Tibial artery (tissue), 4 donors: ENCODE measurements around the gene CRY2.

Experiments used
- DNase-seq, 2 donors: peaks; one replicate each; pipeline ENCODE4 v3.0.0-alpha.2; 2019
- H3K27ac ChIP-seq, 2 donors: fragments of 200-600 bp; sonication (generic) in 1 of 2; 1 replicate in 1 of 2; 2 replicates in 1 of 2; pipeline ENCODE4 v1.5.1; 2018 to 2019; ENCODE audit warnings: mild to moderate bottlenecking in 1 of 2
- H3K27me3 ChIP-seq, 2 donors: fragments of 200-600 bp; sonication (generic) in 1 of 2; one replicate each; pipeline versions ENCODE4 v1.5.1 to v1.6.0; 2016 to 2019
- H3K36me3 ChIP-seq, 3 donors: fragments of 200-600 bp; sonication (generic) in 2 of 3; one replicate each; pipeline ENCODE4 v1.5.1; 2016 to 2019; ENCODE audit warnings: mild to moderate bottlenecking in 2 of 3
- H3K4me1 ChIP-seq, 4 donors: fragments of 200-600 bp; sonication (generic) in 2 of 4; 1 replicate in 3 of 4; 2 replicates in 1 of 4; pipeline ENCODE4 v1.5.1; 2016 to 2019
- H3K4me3 ChIP-seq, 2 donors: fragments of 200-600 bp; sonication (generic) in 1 of 2; 1 replicate in 1 of 2; 2 replicates in 1 of 2; pipeline ENCODE4 v1.5.1; 2018 to 2019; ENCODE audit warnings: mild to moderate bottlenecking in 2 of 2
- H3K9me3 ChIP-seq, 3 donors: fragments of 200-600 bp; sonication (generic) in 1 of 3; one replicate each; pipeline ENCODE4 v1.5.1; 2016 to 2019
- intact Hi-C: fragments of 100-400 bp; cut with DNase I; formaldehyde crosslinking; loops from one replicate; pipeline ENCODE4 v1.15.0; 2023; ENCODE audit warnings: low total_unique reads
- TF ChIP-seq, protein P1 (sequence below), 2 experiments: fragments of 200-600 bp in 1 of 2; fragments of 450-650 bp in 1 of 2; IDR thresholded peaks; one replicate each; pipeline ENCODE4 v1.5.1; 2017 to 2019; ENCODE audit warnings: antibody characterized with exemption in 2 of 2, mild to moderate bottlenecking in 1 of 2, moderate library complexity in 1 of 2

CRY2 gene

DNA sequence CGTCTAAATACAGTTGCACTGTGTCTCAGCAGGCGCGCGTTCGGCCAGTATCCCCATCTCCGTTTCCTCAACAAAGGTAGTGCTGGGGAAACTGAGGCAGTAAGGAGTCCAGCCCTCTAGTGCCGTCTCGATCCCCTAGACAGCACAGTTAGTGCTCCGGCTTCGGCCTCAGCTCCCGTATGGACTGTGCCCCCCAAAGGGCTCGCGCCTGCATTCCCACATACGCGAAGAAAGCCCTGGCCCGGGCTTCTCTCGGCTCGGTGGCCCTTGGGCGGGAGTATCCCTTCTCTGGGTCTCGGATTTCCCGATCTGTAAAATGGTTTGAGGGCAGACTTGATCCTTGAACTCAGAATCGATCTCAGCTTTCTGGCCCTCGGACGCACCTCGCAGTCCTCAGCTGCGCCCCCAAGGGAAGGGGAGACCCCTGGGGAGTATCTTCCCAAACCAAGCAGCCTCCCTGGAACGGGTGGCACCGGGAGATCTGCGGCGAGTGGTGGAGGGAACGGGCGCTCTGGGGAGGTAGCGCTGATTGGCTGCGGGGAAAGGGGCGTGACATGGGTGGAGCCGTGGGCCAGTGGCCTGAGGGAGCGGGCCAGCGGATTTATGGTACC is 71.2 kb downstream of the CRY2 start:
- intact Hi-C loops: loop anchor here (5.0 kb wide), 2 partner anchors 61 to 76 kb away; no protein-coding TSS in a partner anchor

DNA sequence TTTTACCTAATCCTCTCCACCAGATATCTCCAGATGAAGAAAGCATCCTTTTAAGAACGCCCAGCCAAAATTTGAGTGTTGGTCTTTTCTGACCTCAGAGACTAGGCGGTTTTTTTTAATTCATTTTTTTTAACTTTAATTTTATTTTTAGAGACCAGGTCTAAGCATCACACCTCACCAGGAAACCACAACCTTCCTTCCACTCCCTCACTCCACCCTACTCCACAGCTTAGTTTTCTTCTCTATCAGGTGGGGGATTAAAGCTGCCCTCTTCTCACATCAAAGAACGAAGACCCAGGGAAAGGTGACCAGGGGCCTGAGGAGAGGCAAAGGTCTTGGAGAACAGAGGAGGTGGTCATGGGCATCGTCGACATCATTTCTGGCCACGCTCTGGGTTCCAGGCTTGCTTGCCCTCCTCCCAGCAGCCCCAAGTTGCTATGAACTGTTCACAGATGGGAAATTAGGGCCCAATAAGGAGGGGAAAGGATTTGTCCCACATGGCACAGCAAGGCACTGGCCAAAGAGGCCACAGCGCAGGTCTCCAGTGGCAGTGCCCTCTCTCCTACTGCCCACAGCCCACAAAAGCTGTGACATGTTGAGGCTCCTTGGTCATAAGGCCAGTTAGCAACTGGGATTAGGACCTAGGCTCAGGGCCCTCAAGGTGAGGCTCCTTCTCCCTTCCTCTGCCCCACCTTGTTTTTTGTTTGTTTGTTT is 71.8 kb downstream of the CRY2 start:
- intact Hi-C loops: loop anchor here (5.0 kb wide), 2 partner anchors 62 to 77 kb away; no protein-coding TSS in a partner anchor
- Histone ChIP-seq H3K27me3 (peaks cover 11 to 27% of the 10 kb centered on the region in 2 donors), H3K9me3 (no peaks in the 10 kb centered on the region), H3K27ac (peak overlapping the region; percentile 87 to 89), H3K4me1 (peaks cover 10 to 53% (median 27%) of the 10 kb centered on the region in 4 donors), H3K4me3 (peak overlapping the region; percentile 79 to 81), H3K36me3 (peaks cover 6 to 18% (median 13%) of the 10 kb centered on the region in 3 donors)
- no peak for DNase-seq
- TF ChIP-seq, protein P1, sequence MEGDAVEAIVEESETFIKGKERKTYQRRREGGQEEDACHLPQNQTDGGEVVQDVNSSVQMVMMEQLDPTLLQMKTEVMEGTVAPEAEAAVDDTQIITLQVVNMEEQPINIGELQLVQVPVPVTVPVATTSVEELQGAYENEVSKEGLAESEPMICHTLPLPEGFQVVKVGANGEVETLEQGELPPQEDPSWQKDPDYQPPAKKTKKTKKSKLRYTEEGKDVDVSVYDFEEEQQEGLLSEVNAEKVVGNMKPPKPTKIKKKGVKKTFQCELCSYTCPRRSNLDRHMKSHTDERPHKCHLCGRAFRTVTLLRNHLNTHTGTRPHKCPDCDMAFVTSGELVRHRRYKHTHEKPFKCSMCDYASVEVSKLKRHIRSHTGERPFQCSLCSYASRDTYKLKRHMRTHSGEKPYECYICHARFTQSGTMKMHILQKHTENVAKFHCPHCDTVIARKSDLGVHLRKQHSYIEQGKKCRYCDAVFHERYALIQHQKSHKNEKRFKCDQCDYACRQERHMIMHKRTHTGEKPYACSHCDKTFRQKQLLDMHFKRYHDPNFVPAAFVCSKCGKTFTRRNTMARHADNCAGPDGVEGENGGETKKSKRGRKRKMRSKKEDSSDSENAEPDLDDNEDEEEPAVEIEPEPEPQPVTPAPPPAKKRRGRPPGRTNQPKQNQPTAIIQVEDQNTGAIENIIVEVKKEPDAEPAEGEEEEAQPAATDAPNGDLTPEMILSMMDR (IDR thresholded peaks at IDR 0.05): no peak

More for the DNA sequence above, 71.2 kb downstream of the CRY2 start:
- H3K4me1 ChIP-seq: peaks cover 10 to 52% (median 27%) of the 10 kb centered on the region in 4 donors
- H3K27ac ChIP-seq: peak overlapping the region; percentile 87 to 89
- H3K4me3 ChIP-seq: peak overlapping the region; percentile 79 to 81
- peaks cover 12 to 25% (median 20%) of the 10 kb centered on the region in 3 donors for H3K36me3 ChIP-seq
- TF ChIP-seq, protein P1 (IDR thresholded peaks at IDR 0.05): no peak
- peak; percentile 82 to 91 for DNase-seq
- peaks cover 11 to 23% of the 10 kb centered on the region in 2 donors for H3K27me3 ChIP-seq
- no peaks in the 10 kb centered on the region for H3K9me3 ChIP-seq

DNA sequence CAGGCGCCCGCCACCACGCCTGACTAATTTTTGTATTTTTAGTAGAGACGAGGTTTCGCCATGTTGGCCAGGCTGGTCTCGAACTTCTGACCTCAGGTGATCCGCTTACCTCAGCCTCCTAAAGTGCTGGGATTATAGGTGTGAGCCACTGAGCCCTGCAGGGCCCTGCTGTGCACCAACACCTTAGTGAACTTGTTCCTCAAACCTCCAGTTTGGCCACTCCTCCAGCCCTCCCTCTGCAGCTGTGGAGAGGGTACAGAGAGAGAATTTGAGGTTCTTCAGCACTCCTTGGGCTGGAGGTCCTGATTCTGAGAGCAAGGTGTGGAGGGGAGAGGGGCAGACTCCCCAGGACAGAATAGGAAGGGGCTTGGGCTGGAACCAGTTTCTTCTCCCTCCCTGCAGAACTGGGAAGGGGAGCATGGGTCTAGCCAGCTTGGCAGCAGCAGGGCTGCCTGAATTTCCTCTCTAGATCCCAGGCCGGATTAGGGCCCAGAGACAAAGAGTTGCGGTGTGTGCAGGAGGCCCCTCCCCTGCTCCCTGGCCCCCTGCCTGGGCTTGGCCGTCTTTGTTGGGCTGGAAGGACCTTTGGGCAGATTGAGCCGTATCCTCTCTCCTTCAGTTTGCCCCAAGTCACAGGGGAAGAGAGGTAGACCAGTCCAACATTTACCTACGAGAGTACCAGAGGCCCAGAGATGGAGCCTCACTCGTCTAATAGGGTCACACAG is 72.7 kb downstream of the CRY2 start:
- Histone ChIP-seq H3K36me3 (peaks cover 0 to 9% (median 5%) of the 10 kb centered on the region in 3 donors), H3K4me3 (no peak overlapping the region), H3K4me1 (peaks cover 10 to 53% (median 27%) of the 10 kb centered on the region in 4 donors), H3K27me3 (peaks cover 11 to 35% of the 10 kb centered on the region in 2 donors), H3K9me3 (no peaks in the 10 kb centered on the region), H3K27ac (no peak overlapping the region)
- DNase-seq: no peak
- TF ChIP-seq, protein P1 (IDR thresholded peaks at IDR 0.05): no peak
- intact Hi-C loops: loop anchor here (5.0 kb wide), 2 partner anchors 63 to 78 kb away; no protein-coding TSS in a partner anchor

DNA sequence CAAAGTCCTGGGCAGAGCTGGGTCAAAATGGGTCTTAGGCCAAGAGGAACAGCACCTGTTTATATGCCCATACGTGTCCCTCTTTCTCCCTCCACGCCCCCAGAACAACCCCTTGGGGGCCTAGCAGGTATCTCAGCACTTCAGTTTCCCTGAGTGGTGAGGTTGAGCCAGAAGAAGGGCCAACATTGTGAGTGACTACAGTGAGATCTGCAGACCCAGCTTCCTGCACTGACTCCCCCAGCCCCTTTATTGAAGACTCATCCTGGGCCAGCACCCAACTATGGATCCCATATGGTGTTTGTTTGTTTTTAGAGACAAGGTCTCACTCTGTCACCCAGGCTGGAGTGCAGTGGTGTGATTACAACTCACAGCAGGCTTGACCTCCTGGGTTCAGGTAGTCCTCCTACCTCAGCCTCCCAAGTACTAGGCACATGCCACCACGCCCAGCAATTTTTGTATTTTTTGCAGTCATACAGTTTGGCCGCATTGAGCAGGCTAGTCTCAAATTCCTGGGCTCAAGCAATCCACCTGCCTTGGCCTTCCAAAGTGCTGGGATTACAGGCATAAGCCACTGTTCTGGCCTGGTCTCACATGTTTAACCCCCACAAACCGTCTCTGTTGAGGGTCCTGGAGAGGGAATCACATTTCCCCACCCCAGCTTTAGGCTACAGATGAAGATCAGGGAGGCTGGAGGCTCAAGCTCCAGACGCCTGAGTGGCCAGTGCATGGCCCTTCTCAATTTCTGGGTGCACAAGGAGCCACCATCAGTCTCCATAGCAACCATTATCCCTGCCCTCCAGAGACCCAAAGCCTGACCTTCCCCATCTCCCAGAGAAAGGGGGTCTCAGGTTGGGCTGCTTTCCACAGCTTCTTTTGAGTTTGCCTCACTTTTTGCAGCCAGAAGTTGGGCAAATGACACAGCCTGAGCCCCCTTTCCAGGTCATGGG is 73.5 kb downstream of the CRY2 start:
- peak in 1 of 2 donors; percentile 33 for DNase-seq
- Histone ChIP-seq H3K36me3 (peaks cover 0 to under 1% (median 0%) of the 10 kb centered on the region in 3 donors), H3K9me3 (no peaks in the 10 kb centered on the region), H3K27me3 (peaks cover 11 to 37% of the 10 kb centered on the region in 2 donors), H3K27ac (no peak overlapping the region), H3K4me1 (peaks cover 10 to 50% (median 27%) of the 10 kb centered on the region in 4 donors), H3K4me3 (no peak overlapping the region)
- TF ChIP-seq, protein P1 (IDR thresholded peaks at IDR 0.05): no peak
- intact Hi-C loops: no loop called here
